Ishikawa (cell line): ENCODE measurements around the gene MYL12A.

Experiments used
- CEBPB ChIP-seq: IDR thresholded peaks from 2 replicates; pipeline ENCODE4 v1.6.1; 2012
- CREB1 ChIP-seq: IDR thresholded peaks from 2 replicates; pipeline ENCODE4 v1.6.1; 2012; ENCODE audit warnings: low read depth
- EGR1 ChIP-seq: IDR thresholded peaks from 2 replicates; pipeline ENCODE4 v1.6.1; 2012
- EP300 ChIP-seq: IDR thresholded peaks from 2 replicates; pipeline ENCODE4 v1.6.1; 2012; ENCODE audit warnings: borderline replicate concordance
- FOXM1 ChIP-seq: IDR thresholded peaks from 2 replicates; pipeline ENCODE4 v1.6.1; 2012; ENCODE audit warnings: low read depth, borderline replicate concordance
- NFIC ChIP-seq: IDR thresholded peaks from 2 replicates; pipeline ENCODE4 v1.6.1; 2012
- RAD21 ChIP-seq: IDR thresholded peaks from 2 replicates; pipeline ENCODE4 v1.6.1; 2012; ENCODE audit warnings: low read depth
- TAF1 ChIP-seq: IDR thresholded peaks from 2 replicates; pipeline ENCODE4 v1.6.1; 2012; ENCODE audit warnings: low read depth, mild to moderate bottlenecking
- TCF12 ChIP-seq: IDR thresholded peaks from 2 replicates; pipeline ENCODE4 v1.6.1; 2012; ENCODE audit warnings: low read depth
- TEAD4 ChIP-seq: IDR thresholded peaks from 2 replicates; pipeline ENCODE4 v1.6.1; 2012
- YY1 ChIP-seq: IDR thresholded peaks from 2 replicates; pipeline ENCODE4 v1.6.1; 2012; ENCODE audit warnings: low read depth
- ZBTB7A ChIP-seq: IDR thresholded peaks from 2 replicates; pipeline ENCODE4 v1.6.1; 2012; ENCODE audit warnings: low read depth
- TF ChIP-seq, protein P1 (sequence below): IDR thresholded peaks from 2 replicates; pipeline ENCODE4 v1.6.1; 2012
- TF ChIP-seq, protein P2 (sequence below): IDR thresholded peaks from 2 replicates; pipeline ENCODE4 v1.6.1; 2012; ENCODE audit warnings: low read depth, mild to moderate bottlenecking
- TF ChIP-seq, protein P3 (sequence below): IDR thresholded peaks from 2 replicates; pipeline ENCODE4 v1.6.1; 2012

Gene MYL12A

DNA sequence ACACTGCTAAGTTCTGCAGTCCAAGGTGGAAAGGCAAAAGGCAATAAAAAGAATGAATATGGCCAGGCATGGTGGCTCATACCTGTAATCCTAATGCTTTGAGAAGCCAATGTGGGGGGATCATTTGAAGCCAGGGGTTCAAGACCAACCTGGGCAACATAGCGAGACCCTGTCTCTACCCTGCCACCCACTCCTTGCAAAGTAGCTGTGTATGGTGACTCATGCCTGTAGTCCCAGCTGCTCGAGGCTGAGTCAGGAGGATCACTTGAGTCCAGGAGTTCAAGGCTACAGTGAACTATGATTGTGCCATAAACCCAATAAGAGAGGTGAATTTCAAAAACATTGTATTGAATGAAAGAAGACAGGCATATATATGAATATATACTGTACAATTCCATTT, 16.8 kb downstream of the MYL12A start:
- TF ChIP-seq, protein P1, sequence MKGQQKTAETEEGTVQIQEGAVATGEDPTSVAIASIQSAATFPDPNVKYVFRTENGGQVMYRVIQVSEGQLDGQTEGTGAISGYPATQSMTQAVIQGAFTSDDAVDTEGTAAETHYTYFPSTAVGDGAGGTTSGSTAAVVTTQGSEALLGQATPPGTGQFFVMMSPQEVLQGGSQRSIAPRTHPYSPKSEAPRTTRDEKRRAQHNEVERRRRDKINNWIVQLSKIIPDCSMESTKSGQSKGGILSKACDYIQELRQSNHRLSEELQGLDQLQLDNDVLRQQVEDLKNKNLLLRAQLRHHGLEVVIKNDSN = no peak

DNA sequence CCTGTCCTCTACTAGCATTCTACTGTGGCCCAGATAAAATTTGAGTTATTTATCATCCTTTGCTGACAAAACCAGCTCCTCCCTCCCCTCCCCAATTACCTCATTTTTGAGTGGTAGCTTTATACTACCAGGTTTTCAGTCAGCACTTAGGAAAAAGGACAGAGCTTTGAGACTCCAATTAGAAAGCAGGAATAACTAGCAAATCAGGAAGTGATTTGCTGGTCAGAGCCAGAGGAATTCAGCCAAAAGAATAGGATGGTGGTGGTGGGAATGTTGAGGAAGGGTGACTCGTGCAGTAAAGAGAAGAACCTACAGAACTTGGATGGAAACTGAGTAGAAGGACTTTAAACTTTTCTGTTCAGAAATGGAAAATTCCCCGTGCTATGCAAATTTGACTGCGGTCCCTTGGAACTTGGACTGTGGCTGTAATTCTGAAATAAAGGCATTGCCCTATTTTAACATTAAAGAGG, 18.0 kb downstream of the MYL12A start:
- TF ChIP-seq TEAD4 = no peak
- no peak for TF ChIP-seq RAD21
- TF ChIP-seq, protein P1 = no peak
- TF ChIP-seq, protein P2, sequence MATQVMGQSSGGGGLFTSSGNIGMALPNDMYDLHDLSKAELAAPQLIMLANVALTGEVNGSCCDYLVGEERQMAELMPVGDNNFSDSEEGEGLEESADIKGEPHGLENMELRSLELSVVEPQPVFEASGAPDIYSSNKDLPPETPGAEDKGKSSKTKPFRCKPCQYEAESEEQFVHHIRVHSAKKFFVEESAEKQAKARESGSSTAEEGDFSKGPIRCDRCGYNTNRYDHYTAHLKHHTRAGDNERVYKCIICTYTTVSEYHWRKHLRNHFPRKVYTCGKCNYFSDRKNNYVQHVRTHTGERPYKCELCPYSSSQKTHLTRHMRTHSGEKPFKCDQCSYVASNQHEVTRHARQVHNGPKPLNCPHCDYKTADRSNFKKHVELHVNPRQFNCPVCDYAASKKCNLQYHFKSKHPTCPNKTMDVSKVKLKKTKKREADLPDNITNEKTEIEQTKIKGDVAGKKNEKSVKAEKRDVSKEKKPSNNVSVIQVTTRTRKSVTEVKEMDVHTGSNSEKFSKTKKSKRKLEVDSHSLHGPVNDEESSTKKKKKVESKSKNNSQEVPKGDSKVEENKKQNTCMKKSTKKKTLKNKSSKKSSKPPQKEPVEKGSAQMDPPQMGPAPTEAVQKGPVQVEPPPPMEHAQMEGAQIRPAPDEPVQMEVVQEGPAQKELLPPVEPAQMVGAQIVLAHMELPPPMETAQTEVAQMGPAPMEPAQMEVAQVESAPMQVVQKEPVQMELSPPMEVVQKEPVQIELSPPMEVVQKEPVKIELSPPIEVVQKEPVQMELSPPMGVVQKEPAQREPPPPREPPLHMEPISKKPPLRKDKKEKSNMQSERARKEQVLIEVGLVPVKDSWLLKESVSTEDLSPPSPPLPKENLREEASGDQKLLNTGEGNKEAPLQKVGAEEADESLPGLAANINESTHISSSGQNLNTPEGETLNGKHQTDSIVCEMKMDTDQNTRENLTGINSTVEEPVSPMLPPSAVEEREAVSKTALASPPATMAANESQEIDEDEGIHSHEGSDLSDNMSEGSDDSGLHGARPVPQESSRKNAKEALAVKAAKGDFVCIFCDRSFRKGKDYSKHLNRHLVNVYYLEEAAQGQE = peak; percentile 75
- TF ChIP-seq CEBPB = no peak
- TF ChIP-seq NFIC = no peak
- TF ChIP-seq CREB1 = no peak

DNA sequence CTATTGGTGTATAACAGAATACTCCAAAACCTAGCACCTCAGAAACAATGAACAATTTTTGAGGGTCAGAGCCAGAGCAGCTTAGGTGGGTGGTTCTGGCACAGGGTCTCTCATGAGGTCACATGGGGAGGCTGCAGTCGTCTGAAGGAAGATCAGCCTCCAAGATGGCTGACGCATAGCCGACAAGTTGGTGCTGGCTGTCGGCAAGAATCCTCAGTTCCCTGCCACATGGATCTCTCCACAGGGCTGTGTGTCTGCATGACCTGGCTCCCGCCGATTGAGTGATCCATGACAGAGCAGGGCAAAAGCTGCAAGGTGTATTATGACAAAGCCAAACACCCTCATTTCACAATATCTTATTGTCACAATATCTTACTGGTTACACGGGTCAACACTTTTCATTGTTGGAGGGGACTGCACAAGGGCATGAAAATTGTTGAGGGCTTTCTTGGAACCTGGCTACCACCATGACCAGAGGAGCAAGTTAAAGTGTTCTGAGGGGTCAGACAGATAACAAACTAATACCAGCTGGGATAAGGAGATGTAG, 18.5 kb downstream of the MYL12A start:
- TF ChIP-seq TEAD4 (no peak), TAF1 (no peak), CREB1 (no peak), CEBPB (no peak), YY1 (no peak), ZBTB7A (no peak), NFIC (no peak), EGR1 (no peak), EP300 (no peak), TCF12 (no peak), FOXM1 (no peak), RAD21 (no peak)
- TF ChIP-seq, protein P1 = no peak
- TF ChIP-seq, protein P3, sequence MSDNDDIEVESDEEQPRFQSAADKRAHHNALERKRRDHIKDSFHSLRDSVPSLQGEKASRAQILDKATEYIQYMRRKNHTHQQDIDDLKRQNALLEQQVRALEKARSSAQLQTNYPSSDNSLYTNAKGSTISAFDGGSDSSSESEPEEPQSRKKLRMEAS = no peak
- TF ChIP-seq, protein P2 = no peak

DNA sequence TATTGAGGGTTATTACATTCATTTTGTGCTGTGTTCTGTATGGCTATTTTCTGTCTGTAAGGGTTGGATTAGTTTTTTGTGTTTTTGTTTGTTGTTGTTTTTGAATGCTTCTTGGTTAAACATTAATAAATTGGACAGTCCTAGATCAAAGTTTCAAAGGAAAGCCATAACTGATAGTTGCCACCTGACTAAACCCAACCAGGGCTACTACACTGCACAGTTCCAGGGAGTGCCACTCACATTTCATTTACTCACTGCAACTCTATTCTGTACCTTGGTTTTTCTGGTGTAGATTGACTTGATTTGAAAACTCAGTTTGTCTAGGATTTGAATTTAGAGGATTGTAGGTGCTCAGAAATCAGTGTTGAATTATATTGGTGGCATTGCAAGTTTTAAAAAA, 20.7 kb downstream of the MYL12A start:
- TF ChIP-seq TAF1 (no peak), TEAD4 (no peak), ZBTB7A (no peak), FOXM1 (no peak), EGR1 (no peak), CREB1 (no peak), YY1 (no peak)
- TF ChIP-seq, protein P1 = no peak
- TF ChIP-seq, protein P2 = no peak
- TF ChIP-seq, protein P3 = no peak
